AG09319 (cell line): Measurements from ENCODE around the gene SENP3.

Experiments used
- DNase-seq: peaks from one replicate; pipeline ENCODE4 v3.0.0-alpha.2; 2010; ENCODE audit warnings: low read depth; ENCODE audit errors: extremely low read depth
- CTCF ChIP-seq: IDR thresholded peaks from 2 replicates; pipeline ENCODE4 v1.5.1; 2011; ENCODE audit warnings: low read depth, mild to moderate bottlenecking, inconsistent platforms, low read length, moderate library complexity

Gene SENP3

GRCh38 chr17:7561028-7561575 is 617 bp upstream of the SENP3 start:
- DNase-seq = peak; percentile 50
- peak; percentile 90 for TF ChIP-seq CTCF

- no peak for DNase-seq
- no peak for TF ChIP-seq CTCF
Measured at GRCh38 chr17:7562208-7562605, 488 bp downstream of the SENP3 start.

GRCh38 chr17:7563115-7563869 is 1.6 kb downstream of the SENP3 start:
- no peak for DNase-seq
- no peak for TF ChIP-seq CTCF

- TF ChIP-seq CTCF = no peak
- DNase-seq = no peak
Measured at GRCh38 chr17:7569571-7569970, 7.9 kb downstream of the SENP3 start.

GRCh38 chr17:7570351-7570750 is 8.6 kb downstream of the SENP3 start:
- DNase-seq = no peak
- TF ChIP-seq CTCF = no peak

GRCh38 chr17:7572338-7572587 is 10.5 kb downstream of the SENP3 start:
- DNase-seq = no peak
- no peak for TF ChIP-seq CTCF

- TF ChIP-seq CTCF = no peak
- DNase-seq = peak; percentile 99
Measured at GRCh38 chr17:7572588-7573323, 11.0 kb downstream of the SENP3 start.
